CD4-positive, alpha-beta T cell (primary cell): ENCODE results near the gene RIC8B. TPM values are rescaled to one million over a fixed set of nuclear protein-coding genes. Genes with fewer than 3 reads are reported as not detected.

Experiments
- ATAC-seq: fragments of 200-7000 bp; cut with Tn5 transposase; one replicate; pipeline ENCODE4 v1.10.0; 2022; ENCODE audit warnings: mild to moderate bottlenecking; ENCODE audit not compliant: poor library complexity
- CTCF ChIA-PET: fragments of 350-600 bp; sonication (Branson Sonifier 250); formaldehyde crosslinking; loops from one replicate; lab custom pipeline; 2021; ENCODE audit warnings: antibody characterized with exemption, inconsistent platforms; lab: Charles Lee
- POLR2A ChIA-PET: fragments of 350-600 bp; sonication (Branson Sonifier 250); formaldehyde crosslinking; loops from one replicate; lab custom pipeline; 2021; ENCODE audit warnings: antibody characterized with exemption, inconsistent platforms; lab: Charles Lee
- DNase-seq, 14 experiments: peaks; one replicate each; pipeline ENCODE4 v3.0.0-alpha.2; 2013 to 2020; ENCODE audit warnings: mixed read lengths in 2 of 14
- H3K27ac ChIP-seq, 2 donors: one replicate each; pipeline versions ENCODE4 v1.5.1 to v1.7.0; 2013; ENCODE audit warnings: low read length in 2 of 2, low read depth in 1 of 2, mild to moderate bottlenecking in 1 of 2
- H3K27me3 ChIP-seq, 2 experiments: 1 replicate in 1 of 2; 2 replicates in 1 of 2; pipeline versions ENCODE4 v1.6.1 to v1.7.0; 2013; ENCODE audit warnings: low read length in 2 of 2, control low read depth in 1 of 2, mild to moderate bottlenecking in 1 of 2, moderate library complexity in 1 of 2; ENCODE audit not compliant: insufficient read depth in 2 of 2, control insufficient read depth in 1 of 2
- H3K36me3 ChIP-seq: one replicate; pipeline ENCODE4 v1.6.1; 2013; ENCODE audit warnings: low read length, control low read depth; ENCODE audit not compliant: insufficient read depth
- H3K4me1 ChIP-seq: one replicate; pipeline ENCODE4 v1.6.1; 2013; ENCODE audit warnings: low read length, control low read depth; ENCODE audit not compliant: insufficient read depth
- H3K4me3 ChIP-seq: one replicate; pipeline ENCODE4 v1.5.1; 2013; ENCODE audit warnings: mild to moderate bottlenecking, low read length, moderate library complexity
- H3K9me3 ChIP-seq, 2 experiments: 1 replicate in 1 of 2; 2 replicates in 1 of 2; pipeline versions ENCODE4 v1.6.1 to v1.7.0; 2013; ENCODE audit warnings: low read length in 2 of 2, mild to moderate bottlenecking in 2 of 2, control low read depth in 1 of 2, moderate library complexity in 1 of 2; ENCODE audit not compliant: control insufficient read depth in 1 of 2, insufficient read depth in 1 of 2
- H3K27ac Mint-ChIP-seq: one replicate; pipeline ENCODE4 v1.8.0; 2020; ENCODE audit warnings: mixed read lengths
- H3K27me3 Mint-ChIP-seq: one replicate; pipeline ENCODE4 v1.8.0; 2021; ENCODE audit warnings: mixed read lengths
- H3K36me3 Mint-ChIP-seq: one replicate; pipeline ENCODE4 v1.8.0; 2021; ENCODE audit warnings: low read depth, mixed read lengths
- H3K4me1 Mint-ChIP-seq: one replicate; pipeline ENCODE4 v1.8.0; 2021; ENCODE audit warnings: low read depth, mixed read lengths
- H3K4me3 Mint-ChIP-seq: one replicate; pipeline ENCODE4 v1.8.0; 2020; ENCODE audit warnings: mild to moderate bottlenecking, mixed read lengths
- H3K9me3 Mint-ChIP-seq: one replicate; pipeline ENCODE4 v1.8.0; 2020; ENCODE audit warnings: mixed read lengths
- intact Hi-C, 2 experiments: fragments of 100-400 bp; cut with DNase I in 1 of 2; cut with micrococcal nuclease in 1 of 2; formaldehyde crosslinking; loops; one replicate each; pipeline versions ENCODE4 v1.15.1 to v1.9.0; 2023 to 2025; cut with DNase I, micrococcal nuclease
- total RNA-seq, 174 experiments: library from RNA in 2 of 174; stranded (reverse) in 2 of 174; gene quantifications; one replicate each; pipeline ENCODE4 v1.2.3 and lab custom pipeline; 2021 to 2026
- TF ChIP-seq, protein P1 (sequence below): fragments of 200-600 bp; IDR thresholded peaks from one replicate; pipeline ENCODE4 v1.8.0; 2022; ENCODE audit warnings: antibody characterized with exemption, mild to moderate bottlenecking

RIC8B gene
- total RNA-seq, 2 experiments from 2014 or later = 5.5 to 9.0 TPM

DNA sequence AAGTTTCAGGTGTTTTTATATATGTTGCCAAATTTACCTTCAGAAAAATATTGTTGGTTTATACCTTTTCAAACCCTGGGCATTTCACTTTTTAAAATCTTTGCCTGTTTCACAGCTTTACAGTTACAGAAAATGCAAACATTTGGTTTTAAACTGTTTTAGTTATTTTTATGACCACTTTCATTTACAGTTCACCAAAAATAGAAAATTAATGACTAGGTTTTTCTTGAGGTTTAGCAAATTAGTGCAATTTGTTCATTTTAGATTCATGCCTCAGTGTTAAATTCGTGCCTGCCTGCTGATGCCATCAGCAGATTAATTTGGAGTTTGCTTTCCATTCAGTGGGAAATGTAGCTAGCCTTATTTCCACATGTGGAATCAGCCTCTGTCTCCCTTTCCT, 45.5 kb downstream of the RIC8B start:
- ChIA-PET POLR2A (no interaction called here), CTCF (no interaction called here)
- intact Hi-C loops = no loop called here
- H3K27me3 ChIP-seq = no peaks in the 10 kb centered on the region
- no peaks in the 10 kb centered on the region for H3K9me3 ChIP-seq
- H3K36me3 ChIP-seq = peaks cover 9% of the 10 kb centered on the region
- no peaks in the 10 kb centered on the region for H3K9me3 Mint-ChIP-seq
- H3K27ac Mint-ChIP-seq = no peak overlapping the region
- no peak overlapping the region for H3K27ac ChIP-seq
- H3K4me1 ChIP-seq = no peaks in the 10 kb centered on the region
- TF ChIP-seq, protein P1, sequence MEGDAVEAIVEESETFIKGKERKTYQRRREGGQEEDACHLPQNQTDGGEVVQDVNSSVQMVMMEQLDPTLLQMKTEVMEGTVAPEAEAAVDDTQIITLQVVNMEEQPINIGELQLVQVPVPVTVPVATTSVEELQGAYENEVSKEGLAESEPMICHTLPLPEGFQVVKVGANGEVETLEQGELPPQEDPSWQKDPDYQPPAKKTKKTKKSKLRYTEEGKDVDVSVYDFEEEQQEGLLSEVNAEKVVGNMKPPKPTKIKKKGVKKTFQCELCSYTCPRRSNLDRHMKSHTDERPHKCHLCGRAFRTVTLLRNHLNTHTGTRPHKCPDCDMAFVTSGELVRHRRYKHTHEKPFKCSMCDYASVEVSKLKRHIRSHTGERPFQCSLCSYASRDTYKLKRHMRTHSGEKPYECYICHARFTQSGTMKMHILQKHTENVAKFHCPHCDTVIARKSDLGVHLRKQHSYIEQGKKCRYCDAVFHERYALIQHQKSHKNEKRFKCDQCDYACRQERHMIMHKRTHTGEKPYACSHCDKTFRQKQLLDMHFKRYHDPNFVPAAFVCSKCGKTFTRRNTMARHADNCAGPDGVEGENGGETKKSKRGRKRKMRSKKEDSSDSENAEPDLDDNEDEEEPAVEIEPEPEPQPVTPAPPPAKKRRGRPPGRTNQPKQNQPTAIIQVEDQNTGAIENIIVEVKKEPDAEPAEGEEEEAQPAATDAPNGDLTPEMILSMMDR = no peak
- DNase-seq (no peak), ATAC-seq (no peak)
- H3K4me3 ChIP-seq = no peak overlapping the region
- peaks cover 35% of the 10 kb centered on the region for H3K36me3 Mint-ChIP-seq
- no peaks in the 10 kb centered on the region for H3K4me1 Mint-ChIP-seq
- H3K27me3 Mint-ChIP-seq = no peaks in the 10 kb centered on the region
- H3K4me3 Mint-ChIP-seq = no peak overlapping the region

DNA sequence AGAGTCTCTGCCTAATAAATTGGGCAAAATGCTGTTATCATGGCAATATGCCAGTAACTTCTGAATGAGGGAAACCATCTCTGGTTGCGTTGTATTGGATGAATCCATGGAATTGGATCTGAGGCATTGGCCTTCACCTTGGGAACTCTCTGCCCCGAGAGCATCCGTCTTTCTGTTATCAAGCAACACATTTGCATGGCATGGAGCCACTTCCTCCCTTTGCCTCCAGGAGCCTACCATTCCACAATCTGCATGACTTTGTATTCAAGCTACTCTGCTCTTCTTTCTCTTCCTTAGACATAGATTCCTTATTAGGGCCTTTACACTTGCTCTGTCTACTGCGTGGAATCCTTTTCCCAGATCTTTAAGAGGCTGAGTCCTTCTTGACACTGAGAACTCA, 57.2 kb downstream of the RIC8B start:
- no peak overlapping the region for H3K4me3 ChIP-seq
- no peak overlapping the region for H3K27ac ChIP-seq
- no peaks in the 10 kb centered on the region for H3K9me3 ChIP-seq
- DNase-seq = no peak
- H3K36me3 Mint-ChIP-seq = peaks cover 14% of the 10 kb centered on the region
- H3K9me3 Mint-ChIP-seq = no peaks in the 10 kb centered on the region
- H3K4me1 ChIP-seq = no peaks in the 10 kb centered on the region
- no peaks in the 10 kb centered on the region for H3K4me1 Mint-ChIP-seq
- intact Hi-C loops = loop anchor here in 1 of 2 experiments (2.0 kb wide), 1 partner anchor 27 kb away; no protein-coding TSS in a partner anchor
- ATAC-seq = no peak
- no peak overlapping the region for H3K27ac Mint-ChIP-seq
- H3K27me3 ChIP-seq = no peaks in the 10 kb centered on the region
- TF ChIP-seq, protein P1 = no peak
- no peaks in the 10 kb centered on the region for H3K36me3 ChIP-seq
- H3K27me3 Mint-ChIP-seq = no peaks in the 10 kb centered on the region
- no peak overlapping the region for H3K4me3 Mint-ChIP-seq
- ChIA-PET CTCF (no interaction called here), POLR2A (no interaction called here)

DNA sequence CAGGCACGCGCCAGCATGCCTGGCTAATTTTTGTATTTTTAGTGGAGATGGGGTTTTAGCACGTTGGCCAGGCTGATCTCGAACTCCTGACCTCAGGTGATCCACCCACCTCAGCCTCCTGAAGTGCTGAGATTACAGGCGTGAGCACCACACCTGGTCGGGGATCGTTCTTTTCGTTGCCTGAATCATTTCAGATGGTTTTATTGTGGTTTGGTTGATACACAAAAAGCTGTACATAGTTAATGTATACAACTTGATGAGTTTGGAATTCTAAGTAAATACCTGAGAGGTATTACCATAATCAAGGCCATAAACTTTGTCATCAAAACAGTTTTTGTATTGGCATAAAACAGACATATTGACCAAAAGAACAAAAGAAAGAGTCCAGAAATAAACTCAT, 63.3 kb downstream of the RIC8B start:
- Mint-ChIP-seq H3K36me3 (peaks cover 9% of the 10 kb centered on the region), H3K27me3 (no peaks in the 10 kb centered on the region), H3K27ac (no peak overlapping the region), H3K4me3 (no peak overlapping the region), H3K4me1 (peaks cover 25% of the 10 kb centered on the region), H3K9me3 (no peaks in the 10 kb centered on the region)
- Histone ChIP-seq H3K27ac (no peak overlapping the region), H3K4me3 (no peak overlapping the region), H3K9me3 (no peaks in the 10 kb centered on the region), H3K27me3 (no peaks in the 10 kb centered on the region), H3K4me1 (no peaks in the 10 kb centered on the region), H3K36me3 (no peaks in the 10 kb centered on the region)
- CTCF ChIA-PET = no interaction called here
- DNase-seq (no peak), ATAC-seq (no peak)
- POLR2A ChIA-PET = no interaction called here
- intact Hi-C loops = no loop called here
- TF ChIP-seq, protein P1 = no peak
